GM23338 (cell line): Measurements from ENCODE around the gene KCNJ6. TPM values are rescaled to one million over a fixed set of nuclear protein-coding genes. Genes with fewer than 3 reads are reported as not detected.

Experiments
- ATAC-seq: fragments of 200-7000 bp; cut with Tn5 transposase; 3 replicates; pipeline ENCODE4 v1.9.1; 2020
- DNase-seq: peaks from one replicate; pipeline ENCODE4 v3.0.0-alpha.2; 2015; ENCODE audit warnings: low spot score
- H2AFZ ChIP-seq: fragments of 200-600 bp; sonication (generic); 2 replicates; pipeline ENCODE4 v1.8.0; 2016; ENCODE audit warnings: antibody characterized with exemption, mild to moderate bottlenecking, moderate library complexity
- H3F3A ChIP-seq: fragments of 200-600 bp; sonication (generic); replicated peaks from 2 replicates; pipeline ENCODE4 v1.8.0; 2017; ENCODE audit warnings: antibody characterized with exemption, mixed run types, low read depth
- H3K27ac ChIP-seq: fragments of 200-600 bp; sonication (generic); 2 replicates; pipeline ENCODE4 v1.6.1; 2016; ENCODE audit warnings: low read depth
- H3K27me3 ChIP-seq: fragments of 200-600 bp; sonication (generic); 2 replicates; pipeline ENCODE4 v1.8.0; 2016; ENCODE audit warnings: mild to moderate bottlenecking, mixed run types, moderate library complexity; ENCODE audit not compliant: insufficient read depth
- H3K36me3 ChIP-seq: fragments of 200-600 bp; sonication (generic); 2 replicates; pipeline ENCODE4 v1.8.0; 2016; ENCODE audit warnings: mild to moderate bottlenecking; ENCODE audit not compliant: insufficient read depth
- H3K4me1 ChIP-seq: fragments of 200-600 bp; sonication (generic); 2 replicates; pipeline ENCODE4 v1.8.0; 2016; ENCODE audit warnings: mild to moderate bottlenecking, moderate library complexity; ENCODE audit not compliant: insufficient read depth
- H3K4me2 ChIP-seq: fragments of 200-600 bp; sonication (generic); 2 replicates; pipeline ENCODE4 v1.7.1; 2017; ENCODE audit warnings: mixed run types
- H3K4me3 ChIP-seq: fragments of 200-600 bp; sonication (generic); 2 replicates; pipeline ENCODE4 v1.6.1; 2016; ENCODE audit warnings: mixed run types
- H3K79me2 ChIP-seq: fragments of 200-600 bp; sonication (generic); replicated peaks from 2 replicates; pipeline ENCODE4 v1.8.0; 2017; ENCODE audit warnings: mild to moderate bottlenecking; ENCODE audit not compliant: insufficient read depth
- H3K9me2 ChIP-seq: fragments of 200-600 bp; sonication (generic); 2 replicates; pipeline ENCODE4 v1.8.0; 2017; ENCODE audit not compliant: insufficient read depth
- H4K20me1 ChIP-seq: fragments of 200-600 bp; sonication (generic); replicated peaks from 2 replicates; pipeline ENCODE4 v1.8.0; 2017; ENCODE audit warnings: mild to moderate bottlenecking; ENCODE audit not compliant: insufficient read depth
- H3K27ac Mint-ChIP-seq: 2 replicates; pipeline ENCODE4 v1.8.0; 2020; ENCODE audit warnings: inconsistent platforms, mild to moderate bottlenecking, moderate library complexity, mixed read lengths
- H3K27me3 Mint-ChIP-seq: 3 replicates; pipeline ENCODE4 v1.8.0; 2022; ENCODE audit warnings: low read depth, mild to moderate bottlenecking, moderate library complexity, mixed read lengths, inconsistent platforms; ENCODE audit not compliant: insufficient read depth, poor library complexity
- H3K36me3 Mint-ChIP-seq: 3 replicates; pipeline ENCODE4 v1.8.0; 2021; ENCODE audit warnings: low read depth, mild to moderate bottlenecking, inconsistent platforms, moderate library complexity, mixed read lengths
- H3K4me1 Mint-ChIP-seq: 3 replicates; pipeline ENCODE4 v1.8.0; 2020; ENCODE audit warnings: mild to moderate bottlenecking, inconsistent platforms, mixed read lengths
- H3K4me3 Mint-ChIP-seq: 3 replicates; pipeline ENCODE4 v1.8.0; 2021; ENCODE audit warnings: moderate library complexity, mild to moderate bottlenecking, inconsistent platforms, mixed read lengths
- H3K9me3 Mint-ChIP-seq: 3 replicates; pipeline ENCODE4 v1.8.0; 2020; ENCODE audit warnings: moderate library complexity, mild to moderate bottlenecking, inconsistent platforms, mixed read lengths
- CTCF ChIP-seq, 2 experiments: fragments of 200-600 bp in 1 of 2; sonication (generic) in 1 of 2; conservative IDR thresholded peaks; 2 replicates each; pipeline versions ENCODE4 v1.5.1 to v1.6.1; 2016 to 2017; ENCODE audit warnings: antibody characterized with exemption in 2 of 2, low read depth in 2 of 2, mild to moderate bottlenecking in 2 of 2, moderate library complexity in 1 of 2
- EZH2phosphoT487 ChIP-seq: fragments of 200-600 bp; sonication (generic); IDR thresholded peaks from one replicate; pipeline ENCODE4 v1.8.1; 2018; ENCODE audit warnings: antibody characterized with exemption; ENCODE audit not compliant: unreplicated experiment
- NANOG ChIP-seq: IDR thresholded peaks from 2 replicates; pipeline ENCODE4 v1.6.1; 2016; ENCODE audit warnings: antibody characterized with exemption, borderline replicate concordance
- ZNF331 ChIP-seq: fragments of 250-450 bp; sonication (Bioruptor Pico); IDR thresholded peaks from 2 replicates; pipeline ENCODE4 v1.5.0; 2020; ENCODE audit warnings: low read depth, mild to moderate bottlenecking, moderate library complexity
- ZNF462 ChIP-seq: fragments of 250-450 bp; sonication (Bioruptor Pico); IDR thresholded peaks from 2 replicates; pipeline ENCODE4 v1.5.0; 2020; ENCODE audit warnings: mild to moderate bottlenecking, moderate library complexity
- polyA plus RNA-seq: library from polyadenylated mRNA; unstranded; fragments of >200 nt; fragmentation: Nextera tagmentation; extraction: Ambion mirVana; gene quantifications from 2 replicates; pipeline ENCODE4 v1.2.1, GENCODE V29; 2016
- total RNA-seq: library from RNA; depleted of rRNA; stranded (reverse); fragments of >200 nt; shearing (Covaris generic); gene quantifications from 2 replicates; pipeline ENCODE4 v1.2.3, GENCODE V29; 2014

Gene KCNJ6
- total and polyA plus RNA-seq, 2 experiments from 2014 or later = 0.48 to 0.52 TPM

- H3K36me3 ChIP-seq = no peaks in the 10 kb centered on the region
- Mint-ChIP-seq H3K4me1 (peaks cover 10% of the 10 kb centered on the region), H3K36me3 (peaks cover 20% of the 10 kb centered on the region), H3K27me3 (peaks cover 8% of the 10 kb centered on the region), H3K9me3 (peaks cover 27% of the 10 kb centered on the region), H3K4me3 (no peak overlapping the region), H3K27ac (peak overlapping the region; percentile 75)
- H3K4me2 ChIP-seq = peak overlapping the region; percentile 15; the same call in 1 of the 2 replicates
- H3K4me1 ChIP-seq = peaks cover 29% of the 10 kb centered on the region
- TF ChIP-seq NANOG = no peak
- no peak for TF ChIP-seq ZNF331
- TF ChIP-seq CTCF (conservative IDR thresholded peaks at IDR 0.05; ENCODE audit: low read depth in 2 of 2) = no peak
- no peak for TF ChIP-seq ZNF462
- TF ChIP-seq EZH2phosphoT487 = no peak
- no peaks in the 10 kb centered on the region for H3K27me3 ChIP-seq
- H3F3A ChIP-seq = peaks cover 13% of the 10 kb centered on the region; the same call in 1 of the 2 replicates
- DNase-seq (peak; percentile 32), ATAC-seq (peak; percentile 22; the same call in 2 of the 3 replicates)
- H3K27ac ChIP-seq = peak overlapping the region; percentile 97
- H3K9me2 ChIP-seq = peaks cover 4% of the 10 kb centered on the region; the same call in 1 of the 2 replicates
- H3K4me3 ChIP-seq = no peak overlapping the region
- H2AFZ ChIP-seq = peak overlapping the region; percentile 47; the same call in 1 of the 2 replicates
- no peaks in the 10 kb centered on the region for H4K20me1 ChIP-seq
- H3K79me2 ChIP-seq = no peaks in the 10 kb centered on the region
Measured at GRCh38 chr21:37593740-37594471, 322.4 kb downstream of the KCNJ6 start.
